ENCODE results near the gene SYNGR1. TPM values are rescaled to one million over a fixed set of nuclear protein-coding genes. Genes with fewer than 3 reads are reported as not detected.
"Not testable (repeated sequence)": the region's sequence is repeated elsewhere in the genome, so short reads cannot be mapped to it uniquely, and the experiment has no call there.

The SYNGR1 gene
- total RNA-seq, 1 donor from 2014 or later = not detected

- Mint-ChIP-seq H3K27ac (no peak overlapping the region), H3K4me1 (ENCODE audit: low read depth) (no peaks in the 10 kb centered on the region), H3K4me3 (no peak overlapping the region), H3K27me3 (ENCODE audit: insufficient read depth) (peaks cover 6% of the 10 kb centered on the region), H3K36me3 (ENCODE audit: low read depth) (no peaks in the 10 kb centered on the region), H3K9me3 (no peaks in the 10 kb centered on the region)
- DNase-seq (ENCODE audit: low spot score) = no peak
- intact Hi-C loops (cut with micrococcal nuclease) = no loop called here
These were observed 42.7 kb downstream of the SYNGR1 start for GRCh38 chr22:39392341-39392948.

GRCh38 chr22:39395936-39396796 lies 46.4 kb downstream of the SYNGR1 start:
- Mint-ChIP-seq H3K27ac (no peak overlapping the region), H3K27me3 (ENCODE audit: insufficient read depth) (peaks cover 6% of the 10 kb centered on the region), H3K4me1 (ENCODE audit: low read depth) (peaks cover 2% of the 10 kb centered on the region), H3K36me3 (ENCODE audit: low read depth) (no peaks in the 10 kb centered on the region), H3K4me3 (no peak overlapping the region), H3K9me3 (no peaks in the 10 kb centered on the region)
- DNase-seq (ENCODE audit: low spot score) = no peak
- intact Hi-C loops (cut with micrococcal nuclease) = no loop called here

- DNase-seq (ENCODE audit: low spot score) = no peak
- H3K4me3 Mint-ChIP-seq = no peak overlapping the region
- peaks cover 6% of the 10 kb centered on the region for H3K27me3 Mint-ChIP-seq (ENCODE audit: insufficient read depth)
- peaks cover 6% of the 10 kb centered on the region for H3K36me3 Mint-ChIP-seq (ENCODE audit: low read depth)
- no peak overlapping the region for H3K27ac Mint-ChIP-seq
- H3K9me3 Mint-ChIP-seq = no peaks in the 10 kb centered on the region
- peaks cover 9% of the 10 kb centered on the region for H3K4me1 Mint-ChIP-seq (ENCODE audit: low read depth)
- intact Hi-C loops (cut with micrococcal nuclease) = no loop called here
These were observed 47.0 kb downstream of the SYNGR1 start for GRCh38 chr22:39396797-39397195.

- intact Hi-C loops (cut with micrococcal nuclease) = no loop called here
- no peak for DNase-seq (ENCODE audit: low spot score)
- Mint-ChIP-seq H3K4me1 (ENCODE audit: low read depth) (peaks cover 29% of the 10 kb centered on the region), H3K4me3 (peak overlapping the region; percentile 91), H3K27ac (no peak overlapping the region), H3K27me3 (ENCODE audit: insufficient read depth) (peaks cover 6% of the 10 kb centered on the region), H3K36me3 (ENCODE audit: low read depth) (peaks cover 27% of the 10 kb centered on the region), H3K9me3 (no peaks in the 10 kb centered on the region)
These were observed 51.5 kb downstream of the SYNGR1 start for GRCh38 chr22:39401301-39401631.

- Mint-ChIP-seq H3K27ac (peak overlapping the region; percentile 23), H3K4me3 (no peak overlapping the region), H3K9me3 (no peaks in the 10 kb centered on the region), H3K36me3 (ENCODE audit: low read depth) (peaks cover 33% of the 10 kb centered on the region), H3K4me1 (ENCODE audit: low read depth) (peaks cover 29% of the 10 kb centered on the region), H3K27me3 (ENCODE audit: insufficient read depth) (no peaks in the 10 kb centered on the region)
- intact Hi-C loops (cut with micrococcal nuclease) = no loop called here
- DNase-seq (ENCODE audit: low spot score) = no peak
These were observed 55.7 kb downstream of the SYNGR1 start for GRCh38 chr22:39405346-39406085.

GRCh38 chr22:39408173-39408572 lies 58.4 kb downstream of the SYNGR1 start:
- Mint-ChIP-seq H3K27ac (no peak overlapping the region), H3K4me3 (no peak overlapping the region), H3K36me3 (ENCODE audit: low read depth) (peaks cover 22% of the 10 kb centered on the region), H3K27me3 (ENCODE audit: insufficient read depth) (no peaks in the 10 kb centered on the region), H3K4me1 (ENCODE audit: low read depth) (peaks cover 28% of the 10 kb centered on the region), H3K9me3 (no peaks in the 10 kb centered on the region)
- intact Hi-C loops (cut with micrococcal nuclease) = no loop called here
- DNase-seq (ENCODE audit: low spot score) = no peak

GRCh38 chr22:39408807-39409206 lies 59.0 kb downstream of the SYNGR1 start:
- H3K36me3 Mint-ChIP-seq (ENCODE audit: low read depth) = peaks cover 19% of the 10 kb centered on the region
- no peaks in the 10 kb centered on the region for H3K9me3 Mint-ChIP-seq
- no peaks in the 10 kb centered on the region for H3K27me3 Mint-ChIP-seq (ENCODE audit: insufficient read depth)
- H3K4me3 Mint-ChIP-seq = no peak overlapping the region
- no peak overlapping the region for H3K27ac Mint-ChIP-seq
- DNase-seq (ENCODE audit: low spot score) = no peak
- intact Hi-C loops (cut with micrococcal nuclease) = no loop called here
- H3K4me1 Mint-ChIP-seq (ENCODE audit: low read depth) = peaks cover 32% of the 10 kb centered on the region

- intact Hi-C loops (cut with micrococcal nuclease) = no loop called here
- Mint-ChIP-seq H3K27me3 (ENCODE audit: insufficient read depth) (no peaks in the 10 kb centered on the region), H3K27ac (no peak overlapping the region), H3K9me3 (no peaks in the 10 kb centered on the region), H3K4me1 (ENCODE audit: low read depth) (peaks cover 37% of the 10 kb centered on the region), H3K36me3 (ENCODE audit: low read depth) (peaks cover 19% of the 10 kb centered on the region), H3K4me3 (no peak overlapping the region)
- no peak for DNase-seq (ENCODE audit: low spot score)
These were observed 59.8 kb downstream of the SYNGR1 start for GRCh38 chr22:39409516-39410029.

- Mint-ChIP-seq H3K27me3 (ENCODE audit: insufficient read depth) (no peaks in the 10 kb centered on the region), H3K36me3 (ENCODE audit: low read depth) (peaks cover 15% of the 10 kb centered on the region), H3K27ac (no peak overlapping the region), H3K4me3 (no peak overlapping the region), H3K9me3 (no peaks in the 10 kb centered on the region), H3K4me1 (ENCODE audit: low read depth) (peaks cover 31% of the 10 kb centered on the region)
- DNase-seq (ENCODE audit: low spot score) = no peak
- intact Hi-C loops (cut with micrococcal nuclease) = no loop called here
These were observed 60.5 kb downstream of the SYNGR1 start for GRCh38 chr22:39410264-39410663.

- Mint-ChIP-seq H3K27ac (peak overlapping the region; percentile 73), H3K4me1 (ENCODE audit: low read depth) (peaks cover 24% of the 10 kb centered on the region), H3K4me3 (peak overlapping the region; percentile 30)
- intact Hi-C loops (cut with micrococcal nuclease) = loop anchor here (1.0 kb wide), 1 partner anchor 13 kb away; the partner anchor contains the start of gene TAB1
- H3K9me3 Mint-ChIP-seq; H3K36me3 Mint-ChIP-seq (ENCODE audit: low read depth); DNase-seq (ENCODE audit: low spot score); H3K27me3 Mint-ChIP-seq (ENCODE audit: insufficient read depth): not testable (repeated sequence)
These were observed 62.1 kb downstream of the SYNGR1 start for GRCh38 chr22:39411828-39412365.

- H3K27ac Mint-ChIP-seq = peak overlapping the region; percentile 23
- H3K36me3 Mint-ChIP-seq (ENCODE audit: low read depth); H3K9me3 Mint-ChIP-seq; H3K4me3 Mint-ChIP-seq; intact Hi-C loops (cut with micrococcal nuclease); H3K27me3 Mint-ChIP-seq (ENCODE audit: insufficient read depth); DNase-seq (ENCODE audit: low spot score): not testable (repeated sequence)
- peaks cover 24% of the 10 kb centered on the region for H3K4me1 Mint-ChIP-seq (ENCODE audit: low read depth)
These were observed 63.4 kb downstream of the SYNGR1 start for GRCh38 chr22:39413204-39413603.

GRCh38 chr22:39414377-39414776 lies 64.6 kb downstream of the SYNGR1 start:
- Mint-ChIP-seq H3K36me3 (ENCODE audit: low read depth) (peaks cover 16% of the 10 kb centered on the region), H3K9me3 (no peaks in the 10 kb centered on the region), H3K27me3 (ENCODE audit: insufficient read depth) (no peaks in the 10 kb centered on the region), H3K27ac (no peak overlapping the region), H3K4me3 (no peak overlapping the region), H3K4me1 (ENCODE audit: low read depth) (peaks cover 24% of the 10 kb centered on the region)
- DNase-seq (ENCODE audit: low spot score) = no peak
- intact Hi-C loops (cut with micrococcal nuclease) = no loop called here

Data from activated T-helper 1 cell treated with anti-CD3 and anti-CD28 coated beads, Interleukin-12 subunit alpha, Interleukin-12 subunit beta, Interleukin-2, Interleukin-4 antibody, amounts not matched to agents 30 ng/mL and 10 ng/mL and 1 ng/mL, durations not matched to agents 14 hours and 24 hours and 36 hours (primary cell).